Cardiac muscle cell (in vitro differentiated cells and primary cell): Measurements from ENCODE around the gene AMH. TPM values are rescaled to one million over a fixed set of nuclear protein-coding genes. Genes with fewer than 3 reads are reported as not detected.
A peak's percentile ranks its signal among the peaks of the same experiment; 100 is the strongest.

Experiments used
- DNase-seq, 2 donors: peaks; one replicate each; pipeline versions ENCODE4 v3.0.0 to v3.0.0-alpha.2; 2010 to 2017; ENCODE audit warnings: low read depth in 1 of 2, low spot score in 1 of 2
- H3K27ac ChIP-seq: fragments of 200-600 bp; sonication (generic); 2 replicates; pipeline ENCODE4 v1.5.1; 2016
- H3K27me3 ChIP-seq: fragments of 200-600 bp; sonication (generic); 2 replicates; pipeline ENCODE4 v1.6.0; 2016; ENCODE audit warnings: control low read depth
- H3K36me3 ChIP-seq: fragments of 200-600 bp; sonication (generic); 2 replicates; pipeline ENCODE4 v1.5.1; 2016; ENCODE audit warnings: control low read depth
- H3K4me1 ChIP-seq: fragments of 200-600 bp; sonication (generic); 2 replicates; pipeline ENCODE4 v1.8.1; 2017; ENCODE audit warnings: low read depth, mild to moderate bottlenecking, mixed run types
- H3K4me3 ChIP-seq: fragments of 200-600 bp; sonication (generic); 2 replicates; pipeline ENCODE4 v1.5.1; 2016; ENCODE audit warnings: mild to moderate bottlenecking
- H3K9me3 ChIP-seq: fragments of 200-600 bp; sonication (generic); 2 replicates; pipeline ENCODE4 v1.5.1; 2017; ENCODE audit warnings: low read depth, mild to moderate bottlenecking, control low read depth
- CTCF ChIP-seq: IDR thresholded peaks from 2 replicates; pipeline ENCODE4 v1.5.1; 2012; ENCODE audit warnings: low read depth, mild to moderate bottlenecking, low read length
- polyA plus RNA-seq: library from polyadenylated mRNA; unstranded; fragments of >200 nt; fragmentation: Nextera tagmentation; extraction: Ambion mirVana; gene quantifications from 2 replicates; pipeline ENCODE4 v1.2.1, GENCODE V29; 2016
- total RNA-seq: library from RNA; depleted of rRNA; stranded (reverse); fragments of >200 nt; gene quantifications from 2 replicates; pipeline ENCODE4 v1.2.3, GENCODE V29; 2016

Gene AMH
- total and polyA plus RNA-seq, 2 experiments from 2014 or later: 24.1 to 71.4 TPM

- H3K27ac ChIP-seq: no peak overlapping the region
- H3K4me1 ChIP-seq: no peaks in the 10 kb centered on the region
- no peak for DNase-seq
- H3K4me3 ChIP-seq: no peak overlapping the region
- no peaks in the 10 kb centered on the region for H3K27me3 ChIP-seq
- no peak for TF ChIP-seq CTCF
- H3K9me3 ChIP-seq: no peaks in the 10 kb centered on the region
- peaks cover 45% of the 10 kb centered on the region for H3K36me3 ChIP-seq
Measured at GRCh38 chr19:2226840-2227360, 22.2 kb upstream of the AMH start.

- Histone ChIP-seq H3K4me1 (no peaks in the 10 kb centered on the region), H3K9me3 (no peaks in the 10 kb centered on the region), H3K36me3 (peaks cover 45% of the 10 kb centered on the region), H3K4me3 (no peak overlapping the region), H3K27me3 (no peaks in the 10 kb centered on the region), H3K27ac (no peak overlapping the region)
- TF ChIP-seq CTCF: no peak
- no peak for DNase-seq
Measured at GRCh38 chr19:2227415-2228156, 21.5 kb upstream of the AMH start.

- TF ChIP-seq CTCF: no peak
- no peaks in the 10 kb centered on the region for H3K4me1 ChIP-seq
- DNase-seq: no peak
- H3K27ac ChIP-seq: no peak overlapping the region
- H3K9me3 ChIP-seq: no peaks in the 10 kb centered on the region
- H3K27me3 ChIP-seq: no peaks in the 10 kb centered on the region
- H3K36me3 ChIP-seq: peaks cover 45% of the 10 kb centered on the region
- H3K4me3 ChIP-seq: no peak overlapping the region
Measured at GRCh38 chr19:2228157-2229030, 20.7 kb upstream of the AMH start.

- Histone ChIP-seq H3K9me3 (no peaks in the 10 kb centered on the region), H3K4me3 (no peak overlapping the region), H3K27ac (peak overlapping the region; percentile 59), H3K36me3 (peaks cover 39% of the 10 kb centered on the region), H3K27me3 (no peaks in the 10 kb centered on the region), H3K4me1 (no peaks in the 10 kb centered on the region)
- DNase-seq: no peak
- no peak for TF ChIP-seq CTCF
Measured at GRCh38 chr19:2229103-2230032, 19.8 kb upstream of the AMH start.

GRCh38 chr19:2230033-2230531, 19.0 kb upstream of the AMH start:
- H3K27ac ChIP-seq: peak overlapping the region; percentile 59
- TF ChIP-seq CTCF: no peak
- H3K4me1 ChIP-seq: peaks cover 1% of the 10 kb centered on the region
- H3K36me3 ChIP-seq: peaks cover 38% of the 10 kb centered on the region
- H3K9me3 ChIP-seq: no peaks in the 10 kb centered on the region
- no peak overlapping the region for H3K4me3 ChIP-seq
- no peak for DNase-seq
- H3K27me3 ChIP-seq: no peaks in the 10 kb centered on the region
